ENCODE measurements around the gene ACOXL. TPM values are rescaled to one million over a fixed set of nuclear protein-coding genes. Genes with fewer than 3 reads are reported as not detected.

The ACOXL gene
- not detected in 2 replicates for total RNA-seq

GRCh38 chr2:110732422-110733413 is at the start of gene ACOXL:
TSS of gene ACOXL (plus strand) at chr2:110732573. CDS start at chr2:110768390, 35,817 bp downstream.

GRCh38 chr2:111120253-111121027 is 388.1 kb downstream of the ACOXL start, which contains the start of gene BCL2L11:
TSS of gene BCL2L11 (plus strand) at chr2:111120914. CDS start at chr2:111123746, 2,832 bp downstream.

Other genes starting within 250 kb of the ACOXL start
- gene RGPD6, start 155.4 kb upstream of the ACOXL start, total RNA-seq = 9.2 and 23.4 TPM in 2 replicates
- gene BUB1, start 54.5 kb upstream of the ACOXL start, total RNA-seq = 51.6 and 57.4 TPM in 2 replicates